HCT116 (cell line): Measurements from ENCODE around the gene SLC41A2. TPM values are rescaled to one million over a fixed set of nuclear protein-coding genes. Genes with fewer than 3 reads are reported as not detected.

Source experiments
- ATAC-seq: fragments of 200-7000 bp; cut with Tn5 transposase; 2 replicates; pipeline ENCODE4 v1.9.1; 2020; ENCODE audit warnings: mild to moderate bottlenecking, moderate library complexity
- BruUV-seq: library from RNA; stranded (reverse); fragments of 400-500 nt; replicated peaks from 2 replicates; lab custom pipeline; 2021; lab: Mats Ljungman, UMichigan
- CTCF ChIA-PET: fragments of 300-600 bp; sonication (Branson Sonifier 250); formaldehyde crosslinking; loops from one replicate; lab custom pipeline; 2021; ENCODE audit warnings: antibody characterized with exemption; lab: Charles Lee
- POLR2A ChIA-PET: fragments of 300-600, 350-600 bp; sonication (Branson Sonifier 250); formaldehyde crosslinking; loops from one replicate; lab custom pipeline; 2021; ENCODE audit warnings: antibody characterized with exemption; lab: Charles Lee
- RAD21 ChIA-PET, 2 experiments: fragments of 300-600 bp; sonication (Branson Sonifier 250); formaldehyde crosslinking; loops; one replicate each; lab custom pipeline; 2023; ENCODE audit warnings: low total read pairs in 2 of 2; ENCODE audit not compliant: uncharacterized antibody in 2 of 2, unreplicated experiment in 2 of 2, low non-redundant PET in 1 of 2; lab: Charles Lee
- DNase-seq: peaks from one replicate; pipeline ENCODE4 v3.0.0-alpha.2; 2010; ENCODE audit warnings: low read depth, low spot score
- H2AFZ ChIP-seq: fragments of 200-600 bp; shearing (Covaris generic), sonication (generic); 2 replicates; pipeline ENCODE4 v1.6.1; 2017; ENCODE audit warnings: low read depth, mixed run types, mixed read lengths, antibody characterized with exemption, low read length; ENCODE audit not compliant: poor library complexity, severe bottlenecking
- H3K27ac ChIP-seq: 2 replicates; pipeline ENCODE4 v1.5.1; 2012; ENCODE audit warnings: low read depth, low read length
- H3K27me3 ChIP-seq: fragments of 200-600 bp; sonication (generic); 2 replicates; pipeline ENCODE4 v1.6.1; 2016; ENCODE audit warnings: mixed run types, low read length, mixed read lengths; ENCODE audit not compliant: insufficient read depth
- H3K36me3 ChIP-seq, 2 experiments: fragments of 200-500 bp in 1 of 2; fragments of 200-600 bp in 1 of 2; sonication (Bioruptor generic) in 1 of 2; sonication (generic) in 1 of 2; 2 replicates each; pipeline versions ENCODE4 v1.5.1 to v1.6.1; 2014 to 2016; ENCODE audit warnings: low read length in 2 of 2, inconsistent platforms in 1 of 2, mixed read lengths in 1 of 2, mixed run types in 1 of 2; ENCODE audit not compliant: insufficient read depth in 2 of 2, control insufficient read depth in 1 of 2
- H3K4me1 ChIP-seq, 2 experiments: fragments of 200-600 bp in 1 of 2; sonication (generic) in 1 of 2; 2 replicates each; pipeline versions ENCODE4 v1.5.1 to v1.6.1; 2012 to 2017; ENCODE audit warnings: low read length in 2 of 2, inconsistent platforms in 1 of 2, mild to moderate bottlenecking in 1 of 2, mixed read lengths in 1 of 2, mixed run types in 1 of 2, moderate library complexity in 1 of 2; ENCODE audit not compliant: insufficient read depth in 2 of 2, control insufficient read depth in 1 of 2
- H3K4me2 ChIP-seq: fragments of 200-600 bp; sonication (generic); 2 replicates; pipeline ENCODE4 v1.6.1; 2017; ENCODE audit warnings: mixed run types, low read length, mixed read lengths
- H3K4me3 ChIP-seq, 2 experiments: fragments of 200-600 bp in 1 of 2; sonication (generic) in 1 of 2; replicated peaks in 1 of 2; 2 replicates each; pipeline ENCODE4 v1.5.1; 2011 to 2016; ENCODE audit warnings: low read length in 2 of 2, control low read depth in 1 of 2, low read depth in 1 of 2, mild to moderate bottlenecking in 1 of 2, mixed read lengths in 1 of 2, mixed run types in 1 of 2
- H3K79me2 ChIP-seq: fragments of 200-600 bp; sonication (generic); 2 replicates; pipeline ENCODE4 v1.6.1; 2017; ENCODE audit warnings: mild to moderate bottlenecking, mixed run types, low read length, moderate library complexity, mixed read lengths; ENCODE audit not compliant: insufficient read depth
- H3K9ac ChIP-seq: fragments of 200-600 bp; sonication (generic); 2 replicates; pipeline ENCODE4 v1.6.1; 2016; ENCODE audit warnings: low read length, mixed read lengths
- H3K9me2 ChIP-seq: fragments of 200-600 bp; sonication (generic), shearing (Covaris generic); 2 replicates; pipeline ENCODE4 v1.6.1; 2017; ENCODE audit warnings: mixed run types, mild to moderate bottlenecking, moderate library complexity; ENCODE audit not compliant: insufficient read depth
- H3K9me3 ChIP-seq, 2 experiments: fragments of 200-500 bp in 1 of 2; fragments of 200-600 bp in 1 of 2; sonication (Bioruptor generic) in 1 of 2; sonication (generic) in 1 of 2; 2 replicates each; pipeline ENCODE4 v1.6.1; 2014 to 2017; ENCODE audit warnings: low read length in 2 of 2, mixed read lengths in 2 of 2, inconsistent platforms in 1 of 2, low read depth in 1 of 2, mild to moderate bottlenecking in 1 of 2, mixed run types in 1 of 2, moderate library complexity in 1 of 2; ENCODE audit not compliant: control insufficient read depth in 1 of 2, insufficient read depth in 1 of 2
- H4K20me1 ChIP-seq: fragments of 200-600 bp; sonication (generic), shearing (Covaris generic); 2 replicates; pipeline ENCODE4 v1.6.1; 2017; ENCODE audit warnings: mixed run types, mild to moderate bottlenecking, moderate library complexity; ENCODE audit not compliant: insufficient read depth
- EGR1 ChIP-seq: IDR thresholded peaks from 2 replicates; pipeline ENCODE4 v1.6.1; 2012; ENCODE audit warnings: low read depth
- ELF1 ChIP-seq: IDR thresholded peaks from 2 replicates; pipeline ENCODE4 v1.6.1; 2012; ENCODE audit warnings: low read depth, borderline replicate concordance
- EZH2 ChIP-seq: fragments of 200-600 bp; sonication (generic); IDR thresholded peaks from 2 replicates; pipeline ENCODE4 v1.6.1; 2017; ENCODE audit warnings: antibody characterized with exemption, mixed run types
- EZH2phosphoT487 ChIP-seq: fragments of 200-600 bp; IDR thresholded peaks from 2 replicates; pipeline ENCODE4 v1.6.1; 2018; ENCODE audit warnings: antibody characterized with exemption, borderline replicate concordance
- FOSL1 ChIP-seq: IDR thresholded peaks from 2 replicates; pipeline ENCODE4 v1.6.1; 2012; ENCODE audit warnings: low read depth
- JUND ChIP-seq: IDR thresholded peaks from 2 replicates; pipeline ENCODE4 v1.6.1; 2012
- POLR2A ChIP-seq: IDR thresholded peaks from 2 replicates; pipeline ENCODE4 v1.7.0; 2011; ENCODE audit warnings: borderline replicate concordance; ENCODE audit not compliant: insufficient read depth, insufficient read length; ENCODE audit errors: extremely low read depth
- POLR2AphosphoS5 ChIP-seq: IDR thresholded peaks from 2 replicates; pipeline ENCODE4 v1.6.1; 2011; ENCODE audit warnings: mild to moderate bottlenecking, low read depth, low read length, moderate library complexity
- RAD21 ChIP-seq: IDR thresholded peaks from 2 replicates; pipeline ENCODE4 v1.6.1; 2012; ENCODE audit warnings: low read depth, mild to moderate bottlenecking
- SIN3A ChIP-seq: IDR thresholded peaks from 2 replicates; pipeline ENCODE4 v1.6.1; 2012; ENCODE audit warnings: low read depth
- SP1 ChIP-seq: IDR thresholded peaks from 2 replicates; pipeline ENCODE4 v1.6.1; 2012; ENCODE audit warnings: low read depth
- SRF ChIP-seq: IDR thresholded peaks from 2 replicates; pipeline ENCODE4 v1.6.1; 2012; ENCODE audit warnings: low read depth
- TCF7L2 ChIP-seq: IDR thresholded peaks from 2 replicates; pipeline ENCODE4 v1.7.0; 2011; ENCODE audit warnings: borderline replicate concordance, inconsistent platforms; ENCODE audit not compliant: insufficient read depth, insufficient read length; ENCODE audit errors: extremely low read depth
- YY1 ChIP-seq: IDR thresholded peaks from 2 replicates; pipeline ENCODE4 v1.6.1; 2011; ENCODE audit warnings: low read length, low read depth, moderate library complexity, mild to moderate bottlenecking; ENCODE audit not compliant: insufficient replicate concordance; ENCODE audit errors: extremely low read depth
- ZFX ChIP-seq: fragments of 450-650 bp; IDR thresholded peaks from 2 replicates; pipeline ENCODE4 v1.6.1; 2017
- ZNF274 ChIP-seq: fragments of 200-500 bp; sonication (Bioruptor generic); IDR thresholded peaks from 2 replicates; pipeline ENCODE4 v1.6.1; 2014; ENCODE audit warnings: mild to moderate bottlenecking, low read depth, low read length, inconsistent platforms
- intact Hi-C: fragments of 100-400 bp; cut with micrococcal nuclease; formaldehyde crosslinking; loops from 2 replicates; pipeline ENCODE4 v1.10.0; 2022
- total RNA-seq: library from RNA; stranded (reverse); gene quantifications from one replicate; pipeline ENCODE4 v1.2.1, GENCODE V29; 2021; ENCODE audit not compliant: unreplicated experiment
- TF ChIP-seq, protein P1 (sequence below): IDR thresholded peaks from 2 replicates; pipeline ENCODE4 v1.6.1; 2012
- TF ChIP-seq, protein P2 (sequence below): IDR thresholded peaks from 2 replicates; pipeline ENCODE4 v1.6.1; 2012; ENCODE audit warnings: low read depth
- TF ChIP-seq, protein P3 (sequence below): IDR thresholded peaks from 2 replicates; pipeline ENCODE4 v1.6.1; 2012
- TF ChIP-seq, protein P4 (sequence below): IDR thresholded peaks from 2 replicates; pipeline ENCODE4 v1.6.1; 2011; ENCODE audit warnings: mild to moderate bottlenecking, low read length, moderate library complexity; ENCODE audit not compliant: insufficient replicate concordance; ENCODE audit errors: extremely low read depth

The SLC41A2 gene
- total RNA-seq, 1 experiment from 2014 or later = 12.5 TPM

DNA sequence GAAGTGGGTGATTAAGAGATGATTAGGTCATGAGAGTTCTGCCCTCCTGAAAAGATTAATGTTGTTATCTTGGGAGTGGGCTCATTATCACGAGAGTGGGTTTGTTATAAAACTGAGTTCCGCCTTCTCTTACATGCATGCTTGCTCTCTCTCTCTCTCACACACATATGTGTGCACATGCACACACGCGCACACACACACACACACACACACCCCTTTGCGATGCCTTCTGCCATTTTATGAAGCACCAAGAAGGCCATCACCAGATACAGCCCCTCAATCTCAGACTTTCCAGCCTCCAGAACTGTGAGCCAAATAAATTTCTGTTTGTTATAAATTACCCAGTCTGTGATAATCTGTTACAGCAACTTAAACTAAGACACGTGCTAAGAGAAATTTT lies 5.7 kb upstream of the SLC41A2 start:
- ChIA-PET CTCF (no interaction called here), RAD21 (no interaction called here), POLR2A (no interaction called here)
- Histone ChIP-seq H4K20me1 (no peaks in the 10 kb centered on the region), H3K36me3 (no peaks in the 10 kb centered on the region), H3K9ac (no peak overlapping the region), H3K9me3 (no peaks in the 10 kb centered on the region), H3K9me2 (no peaks in the 10 kb centered on the region), H3K4me2 (no peak overlapping the region), H3K27ac (no peak overlapping the region), H2AFZ (no peak overlapping the region), H3K4me3 (no peak overlapping the region), H3K79me2 (no peaks in the 10 kb centered on the region), H3K27me3 (no peaks in the 10 kb centered on the region), H3K4me1 (peaks cover 15% of the 10 kb centered on the region in 2 experiments)
- intact Hi-C loops = no loop called here
- TF ChIP-seq TCF7L2 = no peak
- no peak for TF ChIP-seq YY1
- TF ChIP-seq POLR2A = no peak
- no peak for TF ChIP-seq ELF1
- no peak for TF ChIP-seq SIN3A
- no peak for TF ChIP-seq JUND
- TF ChIP-seq, protein P1, sequence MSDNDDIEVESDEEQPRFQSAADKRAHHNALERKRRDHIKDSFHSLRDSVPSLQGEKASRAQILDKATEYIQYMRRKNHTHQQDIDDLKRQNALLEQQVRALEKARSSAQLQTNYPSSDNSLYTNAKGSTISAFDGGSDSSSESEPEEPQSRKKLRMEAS = no peak
- TF ChIP-seq EZH2 = no peak
- TF ChIP-seq, protein P2, sequence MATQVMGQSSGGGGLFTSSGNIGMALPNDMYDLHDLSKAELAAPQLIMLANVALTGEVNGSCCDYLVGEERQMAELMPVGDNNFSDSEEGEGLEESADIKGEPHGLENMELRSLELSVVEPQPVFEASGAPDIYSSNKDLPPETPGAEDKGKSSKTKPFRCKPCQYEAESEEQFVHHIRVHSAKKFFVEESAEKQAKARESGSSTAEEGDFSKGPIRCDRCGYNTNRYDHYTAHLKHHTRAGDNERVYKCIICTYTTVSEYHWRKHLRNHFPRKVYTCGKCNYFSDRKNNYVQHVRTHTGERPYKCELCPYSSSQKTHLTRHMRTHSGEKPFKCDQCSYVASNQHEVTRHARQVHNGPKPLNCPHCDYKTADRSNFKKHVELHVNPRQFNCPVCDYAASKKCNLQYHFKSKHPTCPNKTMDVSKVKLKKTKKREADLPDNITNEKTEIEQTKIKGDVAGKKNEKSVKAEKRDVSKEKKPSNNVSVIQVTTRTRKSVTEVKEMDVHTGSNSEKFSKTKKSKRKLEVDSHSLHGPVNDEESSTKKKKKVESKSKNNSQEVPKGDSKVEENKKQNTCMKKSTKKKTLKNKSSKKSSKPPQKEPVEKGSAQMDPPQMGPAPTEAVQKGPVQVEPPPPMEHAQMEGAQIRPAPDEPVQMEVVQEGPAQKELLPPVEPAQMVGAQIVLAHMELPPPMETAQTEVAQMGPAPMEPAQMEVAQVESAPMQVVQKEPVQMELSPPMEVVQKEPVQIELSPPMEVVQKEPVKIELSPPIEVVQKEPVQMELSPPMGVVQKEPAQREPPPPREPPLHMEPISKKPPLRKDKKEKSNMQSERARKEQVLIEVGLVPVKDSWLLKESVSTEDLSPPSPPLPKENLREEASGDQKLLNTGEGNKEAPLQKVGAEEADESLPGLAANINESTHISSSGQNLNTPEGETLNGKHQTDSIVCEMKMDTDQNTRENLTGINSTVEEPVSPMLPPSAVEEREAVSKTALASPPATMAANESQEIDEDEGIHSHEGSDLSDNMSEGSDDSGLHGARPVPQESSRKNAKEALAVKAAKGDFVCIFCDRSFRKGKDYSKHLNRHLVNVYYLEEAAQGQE = no peak
- TF ChIP-seq SP1 = no peak
- TF ChIP-seq EZH2phosphoT487 = no peak
- TF ChIP-seq, protein P3, sequence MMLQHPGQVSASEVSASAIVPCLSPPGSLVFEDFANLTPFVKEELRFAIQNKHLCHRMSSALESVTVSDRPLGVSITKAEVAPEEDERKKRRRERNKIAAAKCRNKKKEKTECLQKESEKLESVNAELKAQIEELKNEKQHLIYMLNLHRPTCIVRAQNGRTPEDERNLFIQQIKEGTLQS = no peak
- TF ChIP-seq FOSL1 = no peak
- no peak for TF ChIP-seq EGR1
- TF ChIP-seq SRF = no peak
- TF ChIP-seq, protein P4, sequence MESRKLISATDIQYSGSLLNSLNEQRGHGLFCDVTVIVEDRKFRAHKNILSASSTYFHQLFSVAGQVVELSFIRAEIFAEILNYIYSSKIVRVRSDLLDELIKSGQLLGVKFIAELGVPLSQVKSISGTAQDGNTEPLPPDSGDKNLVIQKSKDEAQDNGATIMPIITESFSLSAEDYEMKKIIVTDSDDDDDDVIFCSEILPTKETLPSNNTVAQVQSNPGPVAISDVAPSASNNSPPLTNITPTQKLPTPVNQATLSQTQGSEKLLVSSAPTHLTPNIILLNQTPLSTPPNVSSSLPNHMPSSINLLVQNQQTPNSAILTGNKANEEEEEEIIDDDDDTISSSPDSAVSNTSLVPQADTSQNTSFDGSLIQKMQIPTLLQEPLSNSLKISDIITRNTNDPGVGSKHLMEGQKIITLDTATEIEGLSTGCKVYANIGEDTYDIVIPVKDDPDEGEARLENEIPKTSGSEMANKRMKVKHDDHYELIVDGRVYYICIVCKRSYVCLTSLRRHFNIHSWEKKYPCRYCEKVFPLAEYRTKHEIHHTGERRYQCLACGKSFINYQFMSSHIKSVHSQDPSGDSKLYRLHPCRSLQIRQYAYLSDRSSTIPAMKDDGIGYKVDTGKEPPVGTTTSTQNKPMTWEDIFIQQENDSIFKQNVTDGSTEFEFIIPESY = no peak
- TF ChIP-seq ZNF274 = no peak
- no peak for TF ChIP-seq RAD21
- no peak for TF ChIP-seq ZFX
- TF ChIP-seq POLR2AphosphoS5 = no peak
- BruUV-seq = no TSS peak
- no peak for ATAC-seq
- DNase-seq = no peak
